Panc1 (cell line): Measurements from ENCODE around the gene NAA40.

Experiments
- POLR2AphosphoS5 ChIP-seq: IDR thresholded peaks from 2 replicates; pipeline ENCODE4 v1.6.1; 2012; ENCODE audit warnings: mild to moderate bottlenecking, low read depth, low read length, moderate library complexity
- TF ChIP-seq, protein P1 (sequence below): fragments of 450-650 bp; IDR thresholded peaks from 2 replicates; pipeline ENCODE4 v1.5.1; 2017; ENCODE audit warnings: mild to moderate bottlenecking

- TF ChIP-seq, protein P1, sequence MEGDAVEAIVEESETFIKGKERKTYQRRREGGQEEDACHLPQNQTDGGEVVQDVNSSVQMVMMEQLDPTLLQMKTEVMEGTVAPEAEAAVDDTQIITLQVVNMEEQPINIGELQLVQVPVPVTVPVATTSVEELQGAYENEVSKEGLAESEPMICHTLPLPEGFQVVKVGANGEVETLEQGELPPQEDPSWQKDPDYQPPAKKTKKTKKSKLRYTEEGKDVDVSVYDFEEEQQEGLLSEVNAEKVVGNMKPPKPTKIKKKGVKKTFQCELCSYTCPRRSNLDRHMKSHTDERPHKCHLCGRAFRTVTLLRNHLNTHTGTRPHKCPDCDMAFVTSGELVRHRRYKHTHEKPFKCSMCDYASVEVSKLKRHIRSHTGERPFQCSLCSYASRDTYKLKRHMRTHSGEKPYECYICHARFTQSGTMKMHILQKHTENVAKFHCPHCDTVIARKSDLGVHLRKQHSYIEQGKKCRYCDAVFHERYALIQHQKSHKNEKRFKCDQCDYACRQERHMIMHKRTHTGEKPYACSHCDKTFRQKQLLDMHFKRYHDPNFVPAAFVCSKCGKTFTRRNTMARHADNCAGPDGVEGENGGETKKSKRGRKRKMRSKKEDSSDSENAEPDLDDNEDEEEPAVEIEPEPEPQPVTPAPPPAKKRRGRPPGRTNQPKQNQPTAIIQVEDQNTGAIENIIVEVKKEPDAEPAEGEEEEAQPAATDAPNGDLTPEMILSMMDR = peak; percentile 33
- TF ChIP-seq POLR2AphosphoS5 = no peak
These were observed 30.8 kb upstream of the NAA40 start for GRCh38 chr11:63907808-63908530.
